ENCODE measurements around the gene DHX32.
A peak's percentile ranks its signal among the peaks of the same experiment; 100 is the strongest.

Gene DHX32

GRCh38 chr10:125846894-125847293, 34.2 kb downstream of the DHX32 start:
- no peak for DNase-seq

GRCh38 chr10:125845617-125846016, 35.5 kb downstream of the DHX32 start:
- no peak for DNase-seq

- no peak for DNase-seq
Observed at GRCh38 chr10:125844751-125845221, 36.3 kb downstream of the DHX32 start.

- no peak for DNase-seq
Observed at GRCh38 chr10:125843603-125844329, 37.3 kb downstream of the DHX32 start.

DNA sequence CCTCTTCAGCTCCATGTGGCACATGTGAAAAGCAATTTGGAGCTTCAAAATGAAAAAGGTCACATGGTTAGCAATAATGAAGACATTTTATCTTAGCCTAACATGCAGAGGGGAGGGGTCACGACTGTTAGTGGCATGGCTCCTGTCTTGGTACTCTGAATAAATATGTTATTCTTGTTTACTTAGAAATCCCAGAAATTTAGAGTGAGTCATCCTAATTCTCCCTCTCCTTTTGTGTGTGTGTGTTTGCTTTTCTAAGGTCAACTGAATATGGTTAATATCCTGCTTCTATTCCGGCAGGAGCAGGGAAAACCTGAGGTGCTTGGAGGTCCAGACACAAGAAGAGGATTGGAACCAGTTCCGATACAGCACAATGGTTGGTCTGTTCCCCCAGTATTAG, 40.1 kb downstream of the DHX32 start:
- DNase-seq, result no peak

DNA sequence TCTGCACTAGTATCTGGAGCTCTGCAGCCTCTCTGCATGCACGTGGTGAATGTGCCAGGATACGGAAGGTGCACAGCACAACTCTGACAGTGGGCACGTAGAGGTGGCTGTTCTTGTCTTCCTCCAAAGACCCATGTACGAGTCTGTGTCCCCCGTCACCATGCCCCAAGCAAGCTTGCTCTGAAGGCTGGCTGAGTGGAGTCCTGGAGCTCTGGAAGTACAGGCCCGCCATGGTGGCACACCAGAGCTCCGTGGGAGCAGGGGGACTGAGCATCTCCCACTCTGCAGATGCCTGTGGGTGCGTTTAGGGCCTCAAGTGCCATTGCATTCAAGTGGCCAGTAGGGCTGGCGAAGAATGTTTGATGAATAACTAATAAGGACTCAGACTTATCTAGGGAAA, 40.7 kb downstream of the DHX32 start:
- DNase-seq, result no peak

GRCh38 chr10:125838802-125839575, 42.1 kb downstream of the DHX32 start:
- DNase-seq, result no peak

GRCh38 chr10:125836746-125837145, 44.3 kb downstream of the DHX32 start:
- no peak for DNase-seq

DNA sequence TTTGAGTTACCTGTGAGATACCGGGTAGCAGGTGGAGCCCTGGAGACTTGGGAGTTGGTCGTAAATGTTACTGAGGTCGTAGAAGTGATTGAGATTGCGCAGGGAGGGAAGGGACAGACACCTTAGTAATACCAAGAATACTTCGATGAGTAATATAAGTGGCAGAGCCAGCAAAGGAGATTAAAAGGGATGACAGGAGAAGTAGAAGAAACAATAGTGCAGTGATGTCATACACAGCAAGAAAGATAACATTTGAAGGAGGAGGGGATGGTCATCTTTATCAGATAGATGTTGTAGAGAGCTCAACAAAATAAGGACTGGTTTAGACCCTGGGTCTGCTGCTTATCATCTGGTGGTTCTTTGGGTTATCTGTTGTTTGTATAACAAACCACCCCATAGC, 52.8 kb downstream of the DHX32 start:
- no peak for DNase-seq

- no peak for DNase-seq
Observed at GRCh38 chr10:125827133-125827532, 54.0 kb downstream of the DHX32 start.

DNA sequence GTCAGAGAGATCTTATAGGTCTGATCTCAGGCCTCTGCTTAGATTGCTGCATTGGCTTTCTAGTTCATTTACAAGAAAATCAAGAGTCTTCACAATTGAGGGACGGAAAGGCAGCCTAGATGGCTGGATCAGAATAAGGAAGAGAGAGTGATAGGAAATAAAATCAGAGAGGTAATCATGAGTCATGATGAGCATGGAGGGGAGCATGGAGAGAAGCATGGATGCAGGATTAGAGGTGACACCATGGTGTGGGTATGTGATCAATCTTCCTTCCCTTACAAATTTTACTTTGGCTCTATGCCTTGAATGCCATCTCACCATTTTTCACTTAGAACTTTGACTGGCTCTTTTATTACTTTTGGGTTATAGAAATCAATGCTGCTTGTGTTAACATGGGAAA, 56.4 kb downstream of the DHX32 start:
- no peak for DNase-seq

GRCh38 chr10:125823663-125824251, 57.3 kb downstream of the DHX32 start:
- DNase-seq, result no peak

- peak in 1 of 2 experiments; percentile 55 for DNase-seq
Observed at GRCh38 chr10:125822878-125823662, 58.0 kb downstream of the DHX32 start, which contains the start of the genes BCCIP and UROS. Gene BCCIP, plus strand, starts transcription at chr10:125823546. Its CDS starts 12 bp downstream, at chr10:125823558. Gene UROS, minus strand, starts transcription at chr10:125823258. Its CDS starts 6,759 bp downstream, at chr10:125816499.

GRCh38 chr10:125820701-125821100, 60.4 kb downstream of the DHX32 start:
- DNase-seq, result no peak

DNA sequence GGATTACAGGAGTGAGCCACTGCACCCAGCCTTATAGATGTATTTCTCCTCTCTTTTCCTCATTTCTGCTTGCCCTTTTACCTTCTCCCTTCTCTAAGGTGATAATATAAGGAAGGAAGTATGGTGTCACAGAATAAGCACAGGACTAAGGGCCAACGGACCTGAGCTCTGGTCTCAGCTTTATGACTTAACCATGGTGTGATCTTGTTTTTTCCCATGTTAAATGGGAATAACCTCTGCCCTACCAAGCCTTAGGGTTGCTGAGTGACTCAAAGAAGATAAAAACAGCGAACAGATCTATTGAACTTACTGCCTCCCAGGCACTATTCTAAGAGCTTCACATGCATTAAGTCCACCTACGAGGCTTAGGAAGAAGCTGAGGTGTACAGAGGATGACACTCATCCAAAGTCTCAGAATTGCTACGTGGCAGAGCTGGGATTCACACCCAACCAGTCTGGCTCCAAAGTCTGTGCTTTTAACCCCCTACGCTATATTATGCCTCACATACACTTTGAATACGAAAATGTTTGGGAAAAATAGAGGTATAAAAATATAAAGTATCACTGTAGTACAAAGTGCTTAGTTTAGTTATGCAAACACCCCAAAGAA, 63.6 kb downstream of the DHX32 start:
- DNase-seq, result no peak

DNA sequence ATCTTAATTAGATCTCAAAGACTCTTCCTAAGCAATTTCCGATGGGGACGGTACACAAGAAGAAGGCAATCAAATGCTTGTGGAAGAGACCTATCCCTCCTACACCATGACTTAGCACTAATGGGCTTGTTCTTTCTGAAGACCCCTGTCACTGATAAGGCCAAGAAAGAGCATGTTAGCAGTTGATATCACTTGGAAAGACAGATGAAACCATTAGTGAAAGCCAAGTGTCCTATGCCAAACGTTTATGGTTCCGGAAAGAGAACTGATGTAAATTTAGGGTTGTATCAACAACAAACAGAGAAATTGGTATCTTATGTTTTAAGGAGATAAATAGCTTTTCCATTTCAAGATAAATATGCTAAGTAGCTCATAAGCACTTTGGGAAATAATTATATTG, 64.5 kb downstream of the DHX32 start:
- no peak for DNase-seq

DNA sequence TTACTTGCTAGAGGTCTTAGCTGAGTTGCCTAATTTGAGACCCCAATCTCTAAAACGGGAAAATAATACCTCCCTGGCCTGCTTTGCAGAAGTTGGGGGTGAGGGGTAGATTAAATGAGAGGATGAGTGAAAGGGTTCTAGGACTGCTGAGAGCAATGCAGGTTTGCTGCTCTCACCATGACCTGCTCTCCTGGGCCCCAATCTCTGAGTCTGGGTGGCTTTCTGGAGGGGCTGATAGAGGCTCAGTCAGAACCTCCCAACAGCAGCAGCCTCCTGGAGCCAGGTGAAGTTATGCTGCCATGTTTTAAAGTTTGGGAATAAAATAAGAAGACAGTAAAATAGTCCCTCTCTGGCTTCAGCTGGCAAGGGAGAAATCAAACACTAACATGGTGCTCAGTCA, 65.3 kb downstream of the DHX32 start:
- no peak for DNase-seq

GRCh38 chr10:125812128-125812750, 68.9 kb downstream of the DHX32 start:
- no peak for DNase-seq

- DNase-seq, result no peak
Observed at GRCh38 chr10:125811251-125811650, 69.8 kb downstream of the DHX32 start.

DNA sequence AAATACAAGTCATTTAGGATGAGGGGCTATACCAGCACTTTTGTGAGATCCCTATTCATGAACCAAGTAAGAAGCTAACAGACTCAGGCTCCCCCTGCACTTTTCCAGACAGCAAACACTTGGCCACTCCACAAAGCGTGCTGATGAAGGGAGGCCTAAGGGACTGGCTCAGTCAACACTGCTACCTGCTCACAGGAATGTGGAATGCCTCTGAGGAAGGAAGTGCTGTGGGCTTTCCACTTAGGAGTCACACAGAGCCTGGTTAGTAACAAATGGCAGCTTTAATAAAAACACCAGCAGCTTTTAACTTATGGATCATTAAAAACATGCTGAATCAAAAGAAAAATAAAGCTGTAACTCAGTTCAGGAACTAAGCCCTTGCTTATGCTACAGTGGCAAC, 73.0 kb downstream of the DHX32 start:
- no peak for DNase-seq

DNA sequence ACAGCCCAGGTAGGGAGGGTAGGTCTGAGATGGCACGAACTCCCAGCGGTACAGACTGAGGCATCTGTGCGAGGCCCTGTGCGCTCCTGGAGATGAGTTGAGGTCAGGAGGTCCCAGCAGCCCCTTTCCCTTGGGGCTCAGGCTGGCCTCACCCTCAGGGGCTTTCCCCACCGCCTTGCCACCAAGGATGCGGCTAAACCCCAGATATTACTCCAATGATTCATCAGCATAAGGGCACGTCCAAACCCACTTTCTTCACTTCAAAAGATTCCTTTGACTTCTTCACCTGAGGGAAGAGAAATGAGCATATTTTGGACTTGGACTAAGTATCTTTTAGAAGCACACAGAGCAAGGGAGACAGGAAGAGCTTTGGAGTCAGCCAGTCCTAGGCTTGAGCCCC, 78.4 kb downstream of the DHX32 start:
- no peak for DNase-seq

DNA sequence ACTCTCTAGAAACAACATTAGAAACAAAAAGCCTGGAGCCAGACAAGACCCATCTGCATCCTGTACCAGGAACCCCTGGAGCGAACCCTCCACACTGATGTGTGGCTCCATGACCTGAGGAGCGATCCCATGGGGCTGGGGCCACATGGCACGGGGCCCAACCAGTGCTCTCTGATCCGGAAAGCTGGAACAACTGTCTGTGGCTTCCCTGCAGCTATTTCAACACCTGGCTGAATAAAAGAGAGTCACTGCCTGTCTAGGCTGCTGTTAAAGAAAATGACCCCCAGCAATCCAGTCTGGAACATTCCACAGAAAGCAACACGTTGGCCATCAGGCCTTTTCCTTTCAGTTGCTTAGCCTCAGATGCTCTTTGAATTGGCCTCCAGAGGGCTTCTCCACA, 79.0 kb downstream of the DHX32 start:
- no peak for DNase-seq
